Nephron progenitor cell (in vitro differentiated cells): ENCODE results near the gene GPSM1.

Experiments
- DNase-seq: peaks from one replicate; pipeline ENCODE4 v3.0.0; 2021
- H3K27ac Mint-ChIP-seq: 2 replicates; pipeline ENCODE4 v1.8.0; 2021; ENCODE audit warnings: mild to moderate bottlenecking, moderate library complexity, mixed read lengths
- H3K27me3 Mint-ChIP-seq: 2 replicates; pipeline ENCODE4 v1.8.0; 2021; ENCODE audit warnings: mild to moderate bottlenecking, low read depth, mixed read lengths; ENCODE audit not compliant: poor library complexity
- H3K36me3 Mint-ChIP-seq: 2 replicates; pipeline ENCODE4 v1.8.0; 2021; ENCODE audit warnings: low read depth, mixed read lengths
- H3K4me1 Mint-ChIP-seq: 2 replicates; pipeline ENCODE4 v1.8.0; 2021; ENCODE audit warnings: mixed read lengths
- H3K4me3 Mint-ChIP-seq: 2 replicates; pipeline ENCODE4 v1.8.0; 2021; ENCODE audit warnings: mild to moderate bottlenecking, moderate library complexity, mixed read lengths
- H3K9me3 Mint-ChIP-seq: 2 replicates; pipeline ENCODE4 v1.8.0; 2021; ENCODE audit warnings: mild to moderate bottlenecking, moderate library complexity, mixed read lengths
- CTCF ChIP-seq: fragments of 200-600 bp; sonication (generic); IDR thresholded peaks from 2 replicates; pipeline ENCODE4 v1.5.0; 2021; ENCODE audit warnings: antibody characterized with exemption

The GPSM1 gene

GRCh38 chr9:136385015-136385414 is 57.7 kb downstream of the GPSM1 start:
- Mint-ChIP-seq H3K27me3 (no peaks in the 10 kb centered on the region), H3K4me1 (no peaks in the 10 kb centered on the region), H3K27ac (no peak overlapping the region), H3K4me3 (no peak overlapping the region), H3K9me3 (no peaks in the 10 kb centered on the region), H3K36me3 (peaks cover 45% of the 10 kb centered on the region)
- no peak for DNase-seq
- TF ChIP-seq CTCF = no peak

GRCh38 chr9:136386018-136386417 is 58.7 kb downstream of the GPSM1 start:
- no peaks in the 10 kb centered on the region for H3K9me3 Mint-ChIP-seq
- peaks cover 51% of the 10 kb centered on the region for H3K36me3 Mint-ChIP-seq
- no peak for DNase-seq
- no peak overlapping the region for H3K4me3 Mint-ChIP-seq
- H3K4me1 Mint-ChIP-seq = no peaks in the 10 kb centered on the region
- H3K27ac Mint-ChIP-seq = no peak overlapping the region
- H3K27me3 Mint-ChIP-seq = no peaks in the 10 kb centered on the region
- no peak for TF ChIP-seq CTCF

GRCh38 chr9:136387217-136387616 is 59.9 kb downstream of the GPSM1 start:
- Mint-ChIP-seq H3K4me3 (no peak overlapping the region), H3K4me1 (no peaks in the 10 kb centered on the region), H3K27ac (no peak overlapping the region), H3K36me3 (peaks cover 62% of the 10 kb centered on the region), H3K9me3 (no peaks in the 10 kb centered on the region), H3K27me3 (no peaks in the 10 kb centered on the region)
- no peak for TF ChIP-seq CTCF
- DNase-seq = no peak

GRCh38 chr9:136389396-136389795 is 62.1 kb downstream of the GPSM1 start:
- no peaks in the 10 kb centered on the region for H3K4me1 Mint-ChIP-seq
- no peak for DNase-seq
- no peaks in the 10 kb centered on the region for H3K27me3 Mint-ChIP-seq
- no peak overlapping the region for H3K4me3 Mint-ChIP-seq
- H3K27ac Mint-ChIP-seq = no peak overlapping the region
- H3K36me3 Mint-ChIP-seq = peaks cover 60% of the 10 kb centered on the region
- no peak for TF ChIP-seq CTCF
- H3K9me3 Mint-ChIP-seq = no peaks in the 10 kb centered on the region

- no peak overlapping the region for H3K4me3 Mint-ChIP-seq
- no peak for DNase-seq
- no peak overlapping the region for H3K27ac Mint-ChIP-seq
- no peaks in the 10 kb centered on the region for H3K4me1 Mint-ChIP-seq
- H3K9me3 Mint-ChIP-seq = no peaks in the 10 kb centered on the region
- H3K27me3 Mint-ChIP-seq = no peaks in the 10 kb centered on the region
- TF ChIP-seq CTCF = no peak
- peaks cover 46% of the 10 kb centered on the region for H3K36me3 Mint-ChIP-seq
These were observed 64.6 kb downstream of the GPSM1 start for GRCh38 chr9:136391737-136392537.
